NCI-H345 treated with DMSO at 0.1 percent for 48 hours (cell line): ENCODE measurements around the gene MAPT.

Experiments used
- DNase-seq: peaks from one replicate; lab custom pipeline; 2025; ENCODE audit not compliant: unreplicated experiment; lab: John Stamatoyannopoulos, UW

MAPT gene

GRCh38 chr17:45894022-45894784 lies at the start of gene MAPT:
Gene MAPT (plus strand): TSS chr17:45894554. CDS start chr17:45962338, 67,784 bp downstream.
- peak; percentile 81 for DNase-seq

- no peak for DNase-seq
Observed at GRCh38 chr17:45844695-45845375, 49.5 kb upstream of the MAPT start, which contains the start of gene SPPL2C. Gene SPPL2C (plus strand): TSS chr17:45844881. CDS start chr17:45844907, 26 bp downstream.

GRCh38 chr17:45845376-45846185 lies 48.8 kb upstream of the MAPT start:
- no peak for DNase-seq

- DNase-seq: no peak
Observed at GRCh38 chr17:45846223-45846622, 48.1 kb upstream of the MAPT start.

- DNase-seq: no peak
Observed at GRCh38 chr17:45846646-45847045, 47.7 kb upstream of the MAPT start.

GRCh38 chr17:45847101-45847500 lies 47.3 kb upstream of the MAPT start:
- no peak for DNase-seq

GRCh38 chr17:45847747-45848146 lies 46.6 kb upstream of the MAPT start:
- DNase-seq: no peak

- DNase-seq: no peak
Observed at GRCh38 chr17:45848405-45848804, 45.9 kb upstream of the MAPT start.

- DNase-seq: no peak
Observed at GRCh38 chr17:45848868-45849535, 45.4 kb upstream of the MAPT start.

- no peak for DNase-seq
Observed at GRCh38 chr17:45849536-45849990, 44.8 kb upstream of the MAPT start.

- no peak for DNase-seq
Observed at GRCh38 chr17:45850011-45850410, 44.3 kb upstream of the MAPT start.

- DNase-seq: no peak
Observed at GRCh38 chr17:45850468-45850867, 43.9 kb upstream of the MAPT start.

GRCh38 chr17:45851022-45851421 lies 43.3 kb upstream of the MAPT start:
- DNase-seq: no peak

- DNase-seq: no peak
Observed at GRCh38 chr17:45851464-45851863, 42.9 kb upstream of the MAPT start.

GRCh38 chr17:45851873-45852272 lies 42.5 kb upstream of the MAPT start:
- DNase-seq: no peak

GRCh38 chr17:45852535-45853297 lies 41.6 kb upstream of the MAPT start:
- peak; percentile 18 for DNase-seq

GRCh38 chr17:45854209-45854608 lies 40.1 kb upstream of the MAPT start:
- DNase-seq: no peak

- DNase-seq: no peak
Observed at GRCh38 chr17:45855691-45856336, 38.5 kb upstream of the MAPT start.

- no peak for DNase-seq
Observed at GRCh38 chr17:45857977-45858708, 36.2 kb upstream of the MAPT start.
